Measurements from ENCODE around the gene PTPN14. TPM values are rescaled to one million over a fixed set of nuclear protein-coding genes. Genes with fewer than 3 reads are reported as not detected.

The PTPN14 gene
- total and polyA plus RNA-seq, 2 of the 4 experiments (the other 2 are of a cell fraction), result 21.5 to 31.7 TPM

GRCh38 chr1:214417545-214418210 lies 133.7 kb downstream of the PTPN14 start:
- WGBS, 2 experiments (ENCODE audit: extremely low coverage in 2 of 2, insufficient read length in 1 of 2), result 85% methylated on average over 5 of the region's 9 CpGs; no CpG with 5 or more reads in 1 of the 2 experiments
- intact Hi-C loops (cut with micrococcal nuclease), result no loop called here
- H3K4me2 ChIP-seq (ENCODE audit: low read depth, low read length), result no peak overlapping the region

More at GRCh38 chr1:214417545-214418210, 133.7 kb downstream of the PTPN14 start:
- Histone ChIP-seq H2BK5ac (ENCODE audit: low read depth, low read length, poor library complexity, severe bottlenecking) (no peak overlapping the region), H2BK15ac (ENCODE audit: low read depth, low read length) (no peak overlapping the region), H3K4me3 (ENCODE audit: insufficient read depth, low read depth, low read length) (no peak overlapping the region), H4K91ac (ENCODE audit: insufficient read depth, low read depth, low read length) (no peak overlapping the region), H4K8ac (ENCODE audit: low read depth in 2 of 2, low read length in 2 of 2) (no peak overlapping the region), H3K9me1 (ENCODE audit: insufficient read depth, low read length) (peaks cover 21% of the 10 kb centered on the region), H3K27ac (ENCODE audit: insufficient read depth, low read length) (no peak overlapping the region), H2AK5ac (ENCODE audit: low read depth, low read length) (peak overlapping the region; percentile 23; the same call in 1 of the 2 replicates), H3K56ac (ENCODE audit: extremely low read depth, insufficient read depth, low read length) (no peak overlapping the region), H3K27me3 (ENCODE audit: control insufficient read depth, insufficient read depth, low read length) (no peaks in the 10 kb centered on the region), H3K23ac (ENCODE audit: low read depth, low read length) (no peak overlapping the region), H3K9ac (ENCODE audit: low read depth, low read length) (no peak overlapping the region), H3K4ac (ENCODE audit: low read depth, low read length) (no peak overlapping the region), H2BK120ac (ENCODE audit: low read depth, low read length) (no peak overlapping the region), H2AK9ac (replicated peaks; ENCODE audit: low read depth, low read length, poor library complexity) (no peak overlapping the region), H3K36me3 (ENCODE audit: control insufficient read depth, insufficient read depth, low read length) (0 out of 2 replicates have a peak, but pooled peaks cover 2% of the 10 kb centered on the region), H4K20me1 (ENCODE audit: insufficient read depth, low read length) (peaks cover 34% of the 10 kb centered on the region), H3K79me1 (ENCODE audit: low read depth in 1 of 2, low read length in 2 of 2) (peaks cover 55 to 75% of the 10 kb centered on the region in 2 experiments), H2BK20ac (ENCODE audit: low read depth, low read length) (no peak overlapping the region), H4K5ac (ENCODE audit: low read depth, low read length) (no peak overlapping the region), H3K18ac (ENCODE audit: low read depth, low read length) (no peak overlapping the region), H3K4me1 (ENCODE audit: control insufficient read depth, insufficient read depth, low read length) (peaks cover 15% of the 10 kb centered on the region), H3K14ac (replicated peaks; ENCODE audit: low read depth, low read length) (no peak overlapping the region; the same call in 1 of the 2 replicates), H3K9me3 (ENCODE audit: control insufficient read depth, insufficient read depth, low read length) (no peaks in the 10 kb centered on the region), H2AFZ (replicated peaks; ENCODE audit: low read length, poor library complexity) (no peak overlapping the region)
- ChIA-PET CTCF (interaction anchor here (0.7 kb wide), 2 partner anchors 38 to 84 kb away, joined by 3 read pairs; no protein-coding TSS in a partner anchor), POLR2A (ENCODE audit: unreplicated experiment) (no interaction called here)
- ATAC-seq (ENCODE audit: low read depth) (no peak), DNase-seq (no peak)
- dilution Hi-C loops (cut with HindIII; ENCODE audit: low sequenced_read_pairs, unreplicated experiment), result no loop called here
- no TSS peak for BruUV-seq (replicated peaks)
- TF ChIP-seq CTCF (conservative IDR thresholded peaks at IDR 0.05; ENCODE audit: low read depth, low read length) (no peak), RCOR1 (IDR thresholded peaks at IDR 0.05; ENCODE audit: insufficient replicate concordance, low read length) (no peak)
- in situ Hi-C loops (cut with MboI; ENCODE audit: low sequenced_read_pairs), result no loop called here

All from IMR-90 (cell line).